ENCODE data around the gene DGKI. TPM values are rescaled to one million over a fixed set of nuclear protein-coding genes. Genes with fewer than 3 reads are reported as not detected.

Gene DGKI
- polyA plus RNA-seq, 2 of the 4 experiments (the other 2 are of a cell fraction) = 0.05 to 0.08 TPM

DNA sequence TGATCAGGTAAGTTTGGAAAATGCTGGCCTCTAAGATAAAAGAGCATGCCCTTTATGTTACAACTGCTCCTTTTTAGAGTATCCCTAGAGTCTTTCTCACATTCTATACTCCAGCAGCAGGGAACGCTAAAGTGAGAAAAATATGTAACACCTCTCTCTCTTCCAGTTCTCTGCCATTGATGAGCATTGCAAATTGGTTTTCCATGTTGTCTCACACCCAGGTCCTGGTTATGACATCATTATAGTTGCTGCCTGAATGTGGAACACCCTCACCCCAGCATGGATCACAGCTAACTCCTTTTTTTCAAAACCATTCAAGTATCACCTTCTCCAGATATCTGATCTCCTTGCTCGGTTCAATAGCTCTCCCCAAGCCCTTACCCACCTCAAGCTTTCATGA is 84.4 kb downstream of the DGKI start:
- ATAC-seq (no peak), FAIRE-seq (no peak), DNase-seq (ENCODE audit: low read depth in 1 of 2, low spot score in 1 of 2) (no peak)
- Histone ChIP-seq H3K4me2 (no peak overlapping the region), H3K9me3 (no peaks in the 10 kb centered on the region), H3K27ac (no peak overlapping the region), H3K4me1 (no peaks in the 10 kb centered on the region), H3K4me3 (no peak overlapping the region)
- CTCF ChIA-PET = no interaction called here
- TF ChIP-seq TP53 (CRISPR knock-in tag; IDR thresholded peaks at IDR 0.05) (no peak), GATA3 (IDR thresholded peaks at IDR 0.05; ENCODE audit: borderline replicate concordance) (no peak), EP300 (IDR thresholded peaks at IDR 0.05) (no peak), MAFK (IDR thresholded peaks at IDR 0.05; ENCODE audit: partially characterized antibody) (no peak), BHLHE40 (IDR thresholded peaks at IDR 0.05; ENCODE audit: low read depth, low read length) (no peak), BCL3 (IDR thresholded peaks at IDR 0.05) (no peak), RAD21 (conservative IDR thresholded peaks at IDR 0.05 in 1 of 2, IDR thresholded peaks at IDR 0.05 in 1 of 2) (no peak), CBX8 (IDR thresholded peaks at IDR 0.05) (no peak), SREBF2 (IDR thresholded peaks at IDR 0.05) (no peak), RARB (CRISPR knock-in tag; IDR thresholded peaks at IDR 0.05) (no peak), ZFP36 (IDR thresholded peaks at IDR 0.05; ENCODE audit: borderline replicate concordance, partially characterized antibody) (no peak), HDAC2 (IDR thresholded peaks at IDR 0.05) (no peak), RCOR1 (IDR thresholded peaks at IDR 0.05; ENCODE audit: low read depth, low read length) (no peak), EHF (CRISPR knock-in tag; IDR thresholded peaks at IDR 0.05) (no peak)
- TF ChIP-seq, protein P1, sequence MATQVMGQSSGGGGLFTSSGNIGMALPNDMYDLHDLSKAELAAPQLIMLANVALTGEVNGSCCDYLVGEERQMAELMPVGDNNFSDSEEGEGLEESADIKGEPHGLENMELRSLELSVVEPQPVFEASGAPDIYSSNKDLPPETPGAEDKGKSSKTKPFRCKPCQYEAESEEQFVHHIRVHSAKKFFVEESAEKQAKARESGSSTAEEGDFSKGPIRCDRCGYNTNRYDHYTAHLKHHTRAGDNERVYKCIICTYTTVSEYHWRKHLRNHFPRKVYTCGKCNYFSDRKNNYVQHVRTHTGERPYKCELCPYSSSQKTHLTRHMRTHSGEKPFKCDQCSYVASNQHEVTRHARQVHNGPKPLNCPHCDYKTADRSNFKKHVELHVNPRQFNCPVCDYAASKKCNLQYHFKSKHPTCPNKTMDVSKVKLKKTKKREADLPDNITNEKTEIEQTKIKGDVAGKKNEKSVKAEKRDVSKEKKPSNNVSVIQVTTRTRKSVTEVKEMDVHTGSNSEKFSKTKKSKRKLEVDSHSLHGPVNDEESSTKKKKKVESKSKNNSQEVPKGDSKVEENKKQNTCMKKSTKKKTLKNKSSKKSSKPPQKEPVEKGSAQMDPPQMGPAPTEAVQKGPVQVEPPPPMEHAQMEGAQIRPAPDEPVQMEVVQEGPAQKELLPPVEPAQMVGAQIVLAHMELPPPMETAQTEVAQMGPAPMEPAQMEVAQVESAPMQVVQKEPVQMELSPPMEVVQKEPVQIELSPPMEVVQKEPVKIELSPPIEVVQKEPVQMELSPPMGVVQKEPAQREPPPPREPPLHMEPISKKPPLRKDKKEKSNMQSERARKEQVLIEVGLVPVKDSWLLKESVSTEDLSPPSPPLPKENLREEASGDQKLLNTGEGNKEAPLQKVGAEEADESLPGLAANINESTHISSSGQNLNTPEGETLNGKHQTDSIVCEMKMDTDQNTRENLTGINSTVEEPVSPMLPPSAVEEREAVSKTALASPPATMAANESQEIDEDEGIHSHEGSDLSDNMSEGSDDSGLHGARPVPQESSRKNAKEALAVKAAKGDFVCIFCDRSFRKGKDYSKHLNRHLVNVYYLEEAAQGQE (IDR thresholded peaks at IDR 0.05) = no peak
- TF ChIP-seq, protein P2, sequence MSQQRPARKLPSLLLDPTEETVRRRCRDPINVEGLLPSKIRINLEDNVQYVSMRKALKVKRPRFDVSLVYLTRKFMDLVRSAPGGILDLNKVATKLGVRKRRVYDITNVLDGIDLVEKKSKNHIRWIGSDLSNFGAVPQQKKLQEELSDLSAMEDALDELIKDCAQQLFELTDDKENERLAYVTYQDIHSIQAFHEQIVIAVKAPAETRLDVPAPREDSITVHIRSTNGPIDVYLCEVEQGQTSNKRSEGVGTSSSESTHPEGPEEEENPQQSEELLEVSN (IDR thresholded peaks at IDR 0.05; ENCODE audit: borderline replicate concordance, low read depth) = no peak
- TF ChIP-seq, protein P3, sequence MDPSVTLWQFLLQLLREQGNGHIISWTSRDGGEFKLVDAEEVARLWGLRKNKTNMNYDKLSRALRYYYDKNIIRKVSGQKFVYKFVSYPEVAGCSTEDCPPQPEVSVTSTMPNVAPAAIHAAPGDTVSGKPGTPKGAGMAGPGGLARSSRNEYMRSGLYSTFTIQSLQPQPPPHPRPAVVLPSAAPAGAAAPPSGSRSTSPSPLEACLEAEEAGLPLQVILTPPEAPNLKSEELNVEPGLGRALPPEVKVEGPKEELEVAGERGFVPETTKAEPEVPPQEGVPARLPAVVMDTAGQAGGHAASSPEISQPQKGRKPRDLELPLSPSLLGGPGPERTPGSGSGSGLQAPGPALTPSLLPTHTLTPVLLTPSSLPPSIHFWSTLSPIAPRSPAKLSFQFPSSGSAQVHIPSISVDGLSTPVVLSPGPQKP (IDR thresholded peaks at IDR 0.05; ENCODE audit: low read depth, low read length) = no peak
- POLR2A ChIA-PET = no interaction called here
- WGBS (ENCODE audit: missing lambda C conversion rate) = 10% methylated on average over 2 of the region's 2 CpGs

- POLR2A ChIA-PET = no interaction called here
- ATAC-seq (no peak), DNase-seq (ENCODE audit: low read depth in 1 of 2, low spot score in 1 of 2) (no peak), FAIRE-seq (no peak)
- H3K27ac ChIP-seq = no peak overlapping the region
- H3K4me2 ChIP-seq = no peak overlapping the region
- H3K4me1 ChIP-seq = no peaks in the 10 kb centered on the region
- 41% methylated on average over 6 of the region's 6 CpGs for WGBS (ENCODE audit: missing lambda C conversion rate)
- H3K4me3 ChIP-seq = no peak overlapping the region
- TF ChIP-seq FOXS1 (CRISPR knock-in tag; IDR thresholded peaks at IDR 0.05) (no peak), RARB (CRISPR knock-in tag; IDR thresholded peaks at IDR 0.05) (no peak), EHMT2 (IDR thresholded peaks at IDR 0.05; ENCODE audit: low read depth) (no peak), RCOR1 (IDR thresholded peaks at IDR 0.05; ENCODE audit: low read depth, low read length) (no peak), USF2 (IDR thresholded peaks at IDR 0.05) (no peak), BHLHE40 (IDR thresholded peaks at IDR 0.05; ENCODE audit: low read depth, low read length) (no peak)
- CTCF ChIA-PET = no interaction called here
- no peaks in the 10 kb centered on the region for H3K9me3 ChIP-seq
These were observed 86.7 kb downstream of the DGKI start for GRCh38 chr7:137760111-137760510.
